Esophagus squamous epithelium (tissue), 5 donors: Measurements from ENCODE around the gene MAP4K4. TPM values are rescaled to one million over a fixed set of nuclear protein-coding genes. Genes with fewer than 3 reads are reported as not detected.

Source experiments
- DNase-seq: peaks from one replicate; lab custom pipeline; 2025; lab: John Stamatoyannopoulos, UW
- H3K27ac ChIP-seq, 4 donors: fragments of 200-600 bp; sonication (generic); one replicate each; pipeline ENCODE4 v1.5.1; 2016 to 2019; ENCODE audit warnings: mild to moderate bottlenecking in 1 of 4
- H3K27me3 ChIP-seq, 4 donors: fragments of 200-600 bp; sonication (generic); 1 replicate in 3 of 4; 2 replicates in 1 of 4; pipeline versions ENCODE4 v1.5.1 to v1.6.0; 2017 to 2021; ENCODE audit warnings: antibody characterized with exemption in 1 of 4
- H3K36me3 ChIP-seq, 3 donors: fragments of 200-600 bp; sonication (generic); one replicate each; pipeline ENCODE4 v1.5.1; 2016 to 2019
- H3K4me1 ChIP-seq, 3 donors: fragments of 200-600 bp; sonication (generic); one replicate each; pipeline ENCODE4 v1.5.1; 2017 to 2019
- H3K4me3 ChIP-seq, 4 donors: fragments of 200-600 bp; sonication (generic); 1 replicate in 3 of 4; 2 replicates in 1 of 4; pipeline ENCODE4 v1.5.1; 2016 to 2019; ENCODE audit warnings: mild to moderate bottlenecking in 2 of 4, moderate library complexity in 1 of 4
- H3K9me3 ChIP-seq, 3 donors: fragments of 200-600 bp; sonication (generic); one replicate each; pipeline ENCODE4 v1.5.1; 2016 to 2019
- POLR2A ChIP-seq, 4 donors: fragments of 450-650 bp; IDR thresholded peaks; one replicate each; pipeline ENCODE4 v1.6.1; 2017; ENCODE audit warnings: antibody characterized with exemption in 4 of 4, mild to moderate bottlenecking in 4 of 4, moderate library complexity in 3 of 4
- WGBS, 2 donors: methylation state at CpG; one replicate each; pipeline ENCODE4 v1.1.5; 2018; 5-methylcytosine and 5-hydroxymethylcytosine counted together
- intact Hi-C: fragments of 100-400 bp; cut with DNase I; formaldehyde crosslinking; loops from one replicate; pipeline ENCODE4 v1.15.0; 2022
- total RNA-seq, 4 donors: library from RNA; depleted of rRNA; stranded (reverse); fragments of >200 nt; gene quantifications; one replicate each; pipeline ENCODE4 v1.1.0, GENCODE V29; 2016
- TF ChIP-seq, protein P1 (sequence below), 6 experiments: fragments of 450-650 bp in 4 of 6; fragments of 200-600 bp in 2 of 6; sonication (generic) in 2 of 6; IDR thresholded peaks; one replicate each; pipeline ENCODE4 v1.5.1; 2016 to 2019; ENCODE audit warnings: antibody characterized with exemption in 6 of 6, mild to moderate bottlenecking in 4 of 6, moderate library complexity in 4 of 6
- donor health status: DM: yes; HTN: yes; CAD: no.

Gene MAP4K4
- total RNA-seq, 4 donors from 2014 or later: 46.0 to 121 (median 53.9) TPM

GRCh38 chr2:101756266-101756665, 58.8 kb downstream of the MAP4K4 start:
- no peaks in the 10 kb centered on the region for H3K27me3 ChIP-seq
- no peaks in the 10 kb centered on the region for H3K36me3 ChIP-seq
- H3K4me1 ChIP-seq: peaks cover 14 to 53% (median 32%) of the 10 kb centered on the region in 3 donors
- intact Hi-C loops: no loop called here
- no peak for DNase-seq
- TF ChIP-seq, protein P1, sequence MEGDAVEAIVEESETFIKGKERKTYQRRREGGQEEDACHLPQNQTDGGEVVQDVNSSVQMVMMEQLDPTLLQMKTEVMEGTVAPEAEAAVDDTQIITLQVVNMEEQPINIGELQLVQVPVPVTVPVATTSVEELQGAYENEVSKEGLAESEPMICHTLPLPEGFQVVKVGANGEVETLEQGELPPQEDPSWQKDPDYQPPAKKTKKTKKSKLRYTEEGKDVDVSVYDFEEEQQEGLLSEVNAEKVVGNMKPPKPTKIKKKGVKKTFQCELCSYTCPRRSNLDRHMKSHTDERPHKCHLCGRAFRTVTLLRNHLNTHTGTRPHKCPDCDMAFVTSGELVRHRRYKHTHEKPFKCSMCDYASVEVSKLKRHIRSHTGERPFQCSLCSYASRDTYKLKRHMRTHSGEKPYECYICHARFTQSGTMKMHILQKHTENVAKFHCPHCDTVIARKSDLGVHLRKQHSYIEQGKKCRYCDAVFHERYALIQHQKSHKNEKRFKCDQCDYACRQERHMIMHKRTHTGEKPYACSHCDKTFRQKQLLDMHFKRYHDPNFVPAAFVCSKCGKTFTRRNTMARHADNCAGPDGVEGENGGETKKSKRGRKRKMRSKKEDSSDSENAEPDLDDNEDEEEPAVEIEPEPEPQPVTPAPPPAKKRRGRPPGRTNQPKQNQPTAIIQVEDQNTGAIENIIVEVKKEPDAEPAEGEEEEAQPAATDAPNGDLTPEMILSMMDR (IDR thresholded peaks at IDR 0.05): no peak
- TF ChIP-seq POLR2A (IDR thresholded peaks at IDR 0.05): no peak
- H3K9me3 ChIP-seq: no peaks in the 10 kb centered on the region
- H3K27ac ChIP-seq: no peak overlapping the region
- no peak overlapping the region for H3K4me3 ChIP-seq
- WGBS, 2 donors: 68 to 88% methylated on average over 3 of the region's 3 CpGs

DNA sequence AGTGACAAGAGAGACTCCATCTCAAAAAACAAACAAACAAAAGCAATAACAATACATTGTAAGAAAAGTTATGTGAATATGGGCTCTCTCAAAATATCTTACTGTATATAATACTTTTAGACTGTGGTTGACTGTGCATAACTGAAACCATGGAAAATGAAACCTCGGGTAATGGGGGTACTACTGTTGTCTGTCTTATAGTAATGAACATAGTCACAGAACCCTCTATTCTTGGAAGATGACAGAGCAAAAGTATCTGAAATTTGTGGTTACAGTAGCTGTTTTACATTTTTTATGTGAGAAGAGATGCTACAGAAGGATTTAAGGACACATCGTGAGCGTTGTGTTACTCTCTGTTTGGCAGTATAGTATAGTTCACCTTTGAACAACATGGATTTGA, 60.5 kb downstream of the MAP4K4 start:
- no peaks in the 10 kb centered on the region for H3K27me3 ChIP-seq
- no peak overlapping the region for H3K27ac ChIP-seq
- WGBS, 2 donors: 68 to 72% methylated on average over 3 of the region's 3 CpGs
- intact Hi-C loops: no loop called here
- H3K36me3 ChIP-seq: no peaks in the 10 kb centered on the region
- no peaks in the 10 kb centered on the region for H3K9me3 ChIP-seq
- no peak for DNase-seq
- peaks cover 10 to 49% (median 26%) of the 10 kb centered on the region in 3 donors for H3K4me1 ChIP-seq
- TF ChIP-seq, protein P1 (IDR thresholded peaks at IDR 0.05): no peak
- TF ChIP-seq POLR2A (IDR thresholded peaks at IDR 0.05): no peak
- no peak overlapping the region for H3K4me3 ChIP-seq

DNA sequence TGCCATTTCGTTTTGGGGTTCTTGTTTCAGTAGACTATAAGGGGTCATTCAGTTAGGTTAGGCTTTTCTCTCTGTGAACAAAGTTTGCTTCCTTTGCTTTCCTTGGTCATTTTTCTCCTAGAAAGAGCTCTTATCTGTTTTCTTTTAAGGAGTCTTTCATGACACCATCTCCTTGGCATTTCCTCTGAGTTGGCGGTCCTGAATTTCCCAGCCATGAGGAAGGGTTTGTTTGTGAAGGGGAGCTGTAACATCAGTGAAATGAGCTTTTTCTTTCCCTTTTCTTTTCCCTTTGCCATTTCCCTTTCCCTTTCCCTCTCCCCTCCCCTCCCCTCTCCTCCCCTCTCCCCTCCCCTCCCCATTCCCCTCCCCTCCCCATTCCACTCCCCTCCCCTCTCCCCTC, 61.7 kb downstream of the MAP4K4 start:
- H3K27ac ChIP-seq: peak overlapping the region in 1 of 4 donors; percentile 11
- no peak overlapping the region for H3K4me3 ChIP-seq
- no peak for DNase-seq
- 42 to 49% methylated on average over 2 of the region's 2 CpGs for WGBS, 2 donors
- H3K27me3 ChIP-seq: no peaks in the 10 kb centered on the region
- no peak for TF ChIP-seq POLR2A (IDR thresholded peaks at IDR 0.05)
- TF ChIP-seq, protein P1 (IDR thresholded peaks at IDR 0.05): no peak
- H3K36me3 ChIP-seq: no peaks in the 10 kb centered on the region
- intact Hi-C loops: no loop called here
- no peaks in the 10 kb centered on the region for H3K9me3 ChIP-seq
- H3K4me1 ChIP-seq: peaks cover 5 to 49% (median 28%) of the 10 kb centered on the region in 3 donors

DNA sequence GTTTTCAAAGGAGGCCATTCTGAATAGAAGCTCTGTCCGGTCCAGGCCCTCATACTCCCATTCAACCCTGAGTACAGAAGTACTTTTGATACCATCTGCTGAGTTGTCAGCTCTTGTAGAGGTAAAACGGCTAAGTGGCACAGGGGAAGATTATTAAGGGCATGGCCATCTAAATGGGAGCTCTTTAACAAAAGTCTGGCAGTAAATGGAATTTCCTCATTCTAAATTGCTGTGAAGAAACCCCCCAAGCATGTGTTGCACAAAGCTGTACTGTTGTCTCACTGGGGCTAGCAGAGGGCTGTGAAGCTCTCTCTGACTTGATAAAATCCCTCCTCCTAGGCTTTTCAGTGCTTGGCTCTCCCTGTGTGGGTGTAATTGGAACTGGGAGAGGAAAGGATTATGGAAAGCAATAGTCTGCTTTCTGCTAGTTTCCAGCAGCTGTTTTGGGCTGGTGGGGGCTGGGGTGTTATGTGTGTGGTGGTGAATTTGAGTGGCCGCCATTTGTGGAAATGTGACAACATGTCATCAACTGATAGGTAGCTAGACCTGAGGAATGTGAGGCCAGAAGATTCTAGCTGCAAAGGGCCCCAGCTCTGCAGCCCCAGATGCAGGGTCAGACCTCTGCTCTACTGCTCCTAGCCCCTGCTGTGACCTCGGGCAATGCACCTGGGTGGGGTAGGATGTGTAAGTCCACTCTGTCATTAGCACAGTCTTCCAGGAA, 65.1 kb downstream of the MAP4K4 start:
- H3K27ac ChIP-seq: peak overlapping the region in 3 of 4 donors; percentile 7 to 56 (median 26)
- no peaks in the 10 kb centered on the region for H3K9me3 ChIP-seq
- H3K4me3 ChIP-seq: no peak overlapping the region
- no peaks in the 10 kb centered on the region for H3K27me3 ChIP-seq
- no peaks in the 10 kb centered on the region for H3K36me3 ChIP-seq
- intact Hi-C loops: no loop called here
- WGBS, 2 donors: 56 to 79% methylated on average over 2 to 3 of the region's 4 CpGs
- H3K4me1 ChIP-seq: peaks cover 0 to 68% (median 35%) of the 10 kb centered on the region in 3 donors
- no peak for DNase-seq
- no peak for TF ChIP-seq POLR2A (IDR thresholded peaks at IDR 0.05)
- TF ChIP-seq, protein P1 (IDR thresholded peaks at IDR 0.05): no peak

DNA sequence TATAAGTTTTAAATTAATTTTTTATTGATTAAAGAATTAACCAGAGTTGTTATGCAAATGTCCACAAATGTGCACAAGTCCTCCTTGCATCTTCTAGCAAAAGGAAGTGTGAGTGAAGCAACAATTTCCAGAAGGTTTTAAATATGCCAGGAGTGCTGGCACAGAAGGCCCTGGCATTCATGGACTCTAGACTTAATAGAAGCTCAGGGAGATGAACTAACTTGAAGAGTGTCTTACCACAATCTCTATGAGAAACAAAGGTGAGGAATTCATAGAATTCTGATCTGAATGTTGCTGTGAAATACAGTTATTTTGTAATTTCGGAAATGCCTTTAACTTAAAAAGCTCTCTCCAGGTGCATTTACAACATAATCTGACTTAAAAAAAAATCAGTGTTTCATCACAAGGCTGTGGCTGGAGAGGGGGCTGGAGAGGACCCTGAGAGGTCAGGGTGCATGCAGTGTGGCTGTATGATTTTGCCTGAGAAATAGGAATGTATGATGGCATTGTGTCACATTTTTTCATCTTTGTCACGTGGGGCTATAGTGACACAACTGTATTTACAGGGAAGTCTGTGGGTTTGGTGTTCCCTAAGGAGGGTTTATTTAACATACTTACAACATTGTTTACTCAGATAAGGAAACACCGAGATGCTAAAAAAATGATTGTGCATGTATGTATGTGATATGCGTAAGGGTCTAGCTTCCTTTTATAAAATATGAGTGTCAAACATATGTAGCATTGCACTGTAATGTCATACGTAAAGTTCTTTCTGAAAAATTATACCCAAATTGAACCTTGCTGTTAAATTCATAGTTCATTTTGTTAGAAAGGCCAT, 66.2 kb downstream of the MAP4K4 start:
- peaks cover 0 to 74% (median 33%) of the 10 kb centered on the region in 3 donors for H3K4me1 ChIP-seq
- H3K27ac ChIP-seq: no peak overlapping the region
- WGBS, 2 donors: 74 to 78% methylated on average over 5 of the region's 5 CpGs
- DNase-seq: no peak
- intact Hi-C loops: no loop called here
- H3K36me3 ChIP-seq: no peaks in the 10 kb centered on the region
- H3K9me3 ChIP-seq: no peaks in the 10 kb centered on the region
- TF ChIP-seq, protein P1 (IDR thresholded peaks at IDR 0.05): no peak
- TF ChIP-seq POLR2A (IDR thresholded peaks at IDR 0.05): no peak
- H3K27me3 ChIP-seq: no peaks in the 10 kb centered on the region
- no peak overlapping the region for H3K4me3 ChIP-seq
